SKM-1 (cell line): ENCODE measurements around the gene MRTFA.
"Not testable (repeated sequence)": the region's sequence is repeated elsewhere in the genome, so short reads cannot be mapped to it uniquely, and the experiment has no call there.

ENCODE experiments used
- DNase-seq: peaks from one replicate; lab custom pipeline; 2025; ENCODE audit not compliant: unreplicated experiment; lab: John Stamatoyannopoulos, UW

Gene MRTFA

DNA sequence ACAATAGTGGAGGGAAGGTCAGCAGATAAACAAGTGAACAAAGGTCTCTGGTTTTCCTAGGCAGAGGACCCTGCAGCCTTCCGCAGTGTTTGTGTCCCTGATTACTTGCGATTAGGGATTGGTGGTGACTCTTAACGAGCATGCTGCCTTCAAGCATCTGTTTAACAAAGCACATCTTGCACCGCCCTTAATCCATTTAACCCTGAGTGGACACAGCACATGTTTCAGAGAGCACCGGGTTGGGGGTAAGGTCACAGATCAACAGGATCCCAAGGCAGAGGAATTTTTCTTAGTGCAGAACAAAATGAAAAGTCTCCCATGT, 136.1 kb downstream of the MRTFA start:
- DNase-seq: not testable (repeated sequence)

DNA sequence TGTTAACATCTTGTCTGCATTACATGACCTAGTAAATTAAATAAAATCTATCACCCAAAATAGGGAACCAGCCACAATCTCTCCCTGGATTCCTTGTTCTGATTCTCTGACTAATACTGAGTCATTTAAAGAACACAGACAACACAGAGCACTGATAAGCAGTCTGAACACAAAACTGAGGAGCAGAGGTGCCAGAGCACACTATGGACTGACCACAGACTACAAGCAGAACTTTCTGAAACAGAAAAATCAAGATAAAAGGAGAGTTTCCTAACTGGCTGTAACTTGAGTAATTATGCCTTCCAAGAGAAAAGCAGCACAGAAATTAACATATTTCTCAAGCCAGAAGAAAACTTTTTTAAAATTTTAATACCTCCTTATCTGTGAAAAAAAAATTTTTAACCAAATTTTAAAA, 137.3 kb downstream of the MRTFA start:
- peak; percentile 23 for DNase-seq

DNA sequence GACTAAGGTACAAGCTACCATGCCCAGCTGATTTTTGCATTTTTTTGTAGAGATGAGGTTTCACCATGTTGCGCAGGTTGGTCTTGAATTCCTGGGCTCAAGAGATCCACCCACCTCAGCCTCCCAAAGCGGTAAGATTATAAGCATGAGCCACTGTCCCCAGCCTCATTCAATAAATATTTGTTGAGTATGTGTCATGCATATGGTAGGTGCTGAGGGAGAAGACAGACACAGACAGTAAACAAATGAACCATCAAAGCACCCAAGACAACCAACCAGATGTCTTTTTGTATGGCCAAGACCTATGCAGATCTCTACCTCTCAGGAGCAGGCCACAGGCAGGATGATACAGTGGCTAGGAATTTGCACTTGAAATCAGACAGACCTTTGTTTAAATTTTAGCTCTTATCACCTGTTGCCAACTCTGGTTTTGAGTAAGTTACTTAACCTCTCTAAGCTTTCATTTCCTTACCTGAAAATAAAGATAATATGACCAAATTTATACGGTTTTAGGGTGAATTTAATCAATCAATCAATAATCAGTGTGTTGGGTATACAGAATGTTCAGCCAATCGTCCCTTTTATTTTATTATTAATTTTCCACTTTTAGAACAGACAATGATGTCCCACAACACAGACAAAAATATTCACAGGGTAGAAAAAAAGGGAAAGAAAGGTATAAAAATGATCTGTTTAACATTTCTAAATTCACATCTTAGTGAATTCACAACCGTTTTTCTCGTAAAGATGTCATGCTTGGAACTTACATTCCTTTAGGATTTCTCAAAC, 137.9 kb downstream of the MRTFA start:
- no peak for DNase-seq

DNA sequence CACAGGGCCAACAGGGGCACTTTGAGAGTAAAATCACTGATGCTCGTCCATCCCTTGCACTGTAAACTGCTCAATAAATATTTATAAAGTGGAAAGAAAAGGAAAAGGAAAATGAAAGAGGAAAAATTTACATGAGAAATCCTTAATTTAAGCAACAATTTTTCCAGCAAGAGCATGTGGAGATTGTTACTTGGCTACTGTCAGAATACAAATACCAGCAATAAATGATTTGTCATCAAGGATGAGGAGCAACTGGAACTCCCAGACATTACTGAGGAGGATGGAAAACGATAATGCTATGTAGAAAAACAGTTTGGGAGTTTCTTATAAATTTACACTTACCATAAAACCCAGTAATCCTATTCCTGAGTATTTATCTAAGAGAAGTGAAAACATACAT, 143.1 kb downstream of the MRTFA start:
- DNase-seq: no peak

DNA sequence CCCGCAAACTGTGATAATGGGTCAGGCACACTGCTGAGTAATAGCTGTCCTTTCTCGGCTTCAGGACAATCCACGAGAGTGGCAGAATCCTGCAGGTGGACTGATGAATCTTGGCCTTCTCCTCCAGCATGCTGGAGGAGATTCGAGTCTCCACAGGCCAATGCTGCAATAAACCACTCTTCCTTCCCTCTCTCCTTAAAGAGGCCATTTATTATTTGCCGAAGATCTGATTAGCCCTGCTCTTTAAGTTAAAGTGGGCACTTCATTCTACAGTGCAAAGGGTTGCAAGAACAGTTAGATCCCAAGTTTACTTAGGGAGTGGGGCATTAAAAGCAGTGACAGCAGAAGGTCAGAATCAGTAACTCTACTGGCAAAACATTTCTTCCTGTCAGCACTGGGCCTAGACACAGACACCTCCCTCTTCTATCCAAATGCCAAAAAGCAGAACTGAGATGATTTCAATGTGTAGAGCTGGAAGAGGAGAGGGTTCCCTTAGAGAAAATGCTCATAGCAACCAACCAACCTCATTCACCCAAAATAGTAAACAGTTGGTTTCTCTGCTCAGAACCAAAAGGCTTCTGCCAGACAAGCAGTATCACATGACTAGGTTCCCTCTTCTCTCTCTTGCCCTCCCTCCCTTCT, 144.4 kb downstream of the MRTFA start:
- DNase-seq: peak; percentile 92

DNA sequence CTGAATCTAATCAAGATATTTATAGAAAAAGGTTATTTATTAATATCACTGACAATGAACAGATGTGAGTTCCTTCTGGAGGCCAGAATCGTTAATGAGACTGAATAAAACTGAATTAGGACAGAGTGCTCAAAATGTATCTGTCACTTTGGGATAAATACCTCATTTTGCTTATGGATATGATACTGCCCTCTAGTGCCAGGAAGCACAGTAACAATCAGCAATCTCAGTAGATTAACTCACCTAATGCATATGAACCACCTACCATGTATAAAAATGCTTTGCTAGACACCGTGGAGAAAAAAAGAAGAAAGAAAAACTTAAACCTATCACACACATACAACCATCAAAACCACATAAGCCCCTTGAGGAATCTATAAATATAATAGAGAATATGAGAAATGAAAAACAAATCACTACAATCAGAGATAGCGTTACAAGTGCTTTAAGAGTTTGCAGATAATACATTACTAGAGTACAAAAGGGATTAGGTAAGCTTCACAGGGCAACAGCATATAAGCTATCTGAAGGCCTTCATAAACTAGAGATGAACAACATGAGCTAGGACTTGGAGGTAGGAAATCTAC, 148.8 kb downstream of the MRTFA start:
- DNase-seq: no peak

DNA sequence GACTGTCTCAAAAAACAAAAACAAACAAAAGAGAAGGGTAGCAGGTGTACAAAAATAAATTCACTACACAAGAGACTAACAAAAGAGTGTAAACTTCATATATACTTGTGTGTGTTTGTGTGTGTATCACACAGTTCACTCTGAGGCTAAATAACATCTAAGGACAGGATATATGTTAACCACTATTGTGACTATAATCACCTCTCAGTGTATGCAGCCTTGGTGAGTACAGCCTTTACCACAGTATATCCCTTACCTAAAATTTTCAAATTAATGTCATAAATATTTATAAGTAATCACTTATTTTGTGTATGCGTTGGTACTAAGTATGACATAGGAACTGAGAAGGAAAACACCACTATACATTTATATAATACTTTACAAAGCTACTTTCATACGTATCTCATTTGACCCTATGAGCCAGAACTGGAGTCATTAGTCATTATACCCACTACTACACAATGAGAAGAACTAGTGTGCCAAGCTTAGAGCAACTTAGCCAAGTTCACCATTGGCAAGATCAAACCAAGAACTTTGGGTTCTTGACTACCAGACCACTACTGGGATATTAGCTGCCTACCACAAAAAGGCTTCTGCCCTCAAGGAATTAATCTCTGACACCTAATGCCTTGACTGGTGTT, 149.4 kb downstream of the MRTFA start:
- no peak for DNase-seq

DNA sequence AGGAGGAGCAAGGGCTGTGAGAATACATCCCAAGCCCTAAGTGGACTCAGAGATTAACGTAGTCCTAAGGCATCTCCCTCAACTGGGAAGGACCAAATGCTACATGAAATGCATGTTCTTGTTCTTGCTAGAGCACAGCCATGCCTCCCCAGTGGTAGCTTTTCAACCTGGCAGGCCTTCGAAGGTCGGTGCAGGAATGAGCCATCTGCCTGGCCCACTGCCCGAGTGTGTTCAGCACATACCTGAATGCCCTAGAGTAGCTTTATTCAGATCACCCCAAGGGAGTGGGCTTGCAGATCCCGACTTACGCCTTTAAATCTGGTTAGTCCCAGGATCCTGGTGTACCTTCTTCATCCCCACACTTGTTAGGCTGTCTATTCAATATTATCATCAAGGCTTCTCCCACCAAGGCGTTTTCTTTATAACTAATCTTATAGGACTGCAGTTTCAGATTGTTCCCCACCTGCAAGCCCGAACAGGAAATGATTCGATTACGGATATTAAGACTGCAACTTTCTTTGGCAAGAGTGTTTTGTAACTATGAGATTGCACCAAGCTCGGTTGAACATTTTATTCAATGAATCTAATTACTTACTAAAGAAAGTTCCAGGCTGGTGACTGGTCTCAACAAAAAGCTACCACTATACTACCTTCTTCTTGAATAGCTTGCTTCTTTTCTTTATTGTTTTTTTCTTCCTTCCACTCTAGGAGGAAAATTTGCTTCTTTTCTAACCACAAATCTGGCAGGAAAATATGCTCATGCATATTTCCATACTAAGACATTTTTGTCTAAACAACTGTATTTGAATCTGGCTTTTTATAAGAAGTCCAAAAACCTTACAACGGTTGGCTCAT, 150.5 kb downstream of the MRTFA start:
- no peak for DNase-seq

DNA sequence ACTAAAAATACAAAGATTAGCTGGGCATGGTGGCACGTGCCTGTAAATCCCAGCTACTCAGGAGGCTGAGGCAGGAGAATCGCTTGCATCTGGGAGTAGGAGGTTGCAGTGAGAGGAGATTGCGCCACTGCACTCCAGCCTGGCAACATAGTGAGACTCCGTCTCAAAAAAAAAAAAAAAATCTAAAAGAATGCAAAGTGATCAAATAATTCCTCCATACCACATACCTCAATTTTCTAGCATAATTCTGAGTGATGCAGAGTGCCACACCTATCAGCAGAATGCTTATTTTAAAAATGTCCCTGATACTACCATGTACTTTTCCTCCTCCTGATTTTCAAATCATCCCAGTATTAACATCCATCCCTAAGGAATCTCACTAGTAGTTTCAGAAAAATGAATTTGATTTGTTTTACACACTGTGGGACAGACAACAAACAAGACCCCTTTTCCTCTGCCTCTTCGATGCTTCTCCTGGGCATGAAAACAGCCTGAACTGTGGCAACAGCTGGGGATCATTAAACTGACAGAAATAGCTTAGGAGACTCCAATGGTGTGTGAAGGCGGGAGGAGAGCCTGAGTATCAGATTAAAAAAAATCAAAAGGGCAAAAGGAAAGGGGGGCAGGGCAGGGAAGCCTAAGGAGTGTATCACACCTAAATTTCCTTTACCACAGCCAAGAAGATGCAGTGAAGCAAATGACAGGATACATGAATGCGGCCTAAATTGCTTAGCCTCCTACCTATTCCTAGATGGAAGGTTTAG, 151.4 kb downstream of the MRTFA start:
- DNase-seq: no peak

DNA sequence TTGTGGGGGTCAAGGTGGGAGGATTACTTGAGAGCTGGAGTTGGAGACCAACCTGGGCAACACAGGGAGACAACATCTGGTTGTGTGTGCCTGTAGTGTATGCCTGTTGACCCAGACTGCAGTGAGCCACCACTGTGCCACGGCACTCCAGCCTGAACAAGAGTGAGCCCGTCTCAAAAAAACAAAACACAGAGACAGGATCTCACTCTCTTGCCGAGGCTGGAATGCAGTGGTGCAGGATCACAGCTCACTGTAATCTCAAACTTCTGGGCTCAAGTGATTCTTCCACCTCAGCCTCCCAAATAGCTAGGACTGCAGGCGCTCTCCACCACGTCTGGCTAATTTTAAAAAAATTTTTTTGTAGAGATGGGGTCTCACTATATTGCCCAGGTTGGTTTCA, 153.6 kb downstream of the MRTFA start:
- no peak for DNase-seq

DNA sequence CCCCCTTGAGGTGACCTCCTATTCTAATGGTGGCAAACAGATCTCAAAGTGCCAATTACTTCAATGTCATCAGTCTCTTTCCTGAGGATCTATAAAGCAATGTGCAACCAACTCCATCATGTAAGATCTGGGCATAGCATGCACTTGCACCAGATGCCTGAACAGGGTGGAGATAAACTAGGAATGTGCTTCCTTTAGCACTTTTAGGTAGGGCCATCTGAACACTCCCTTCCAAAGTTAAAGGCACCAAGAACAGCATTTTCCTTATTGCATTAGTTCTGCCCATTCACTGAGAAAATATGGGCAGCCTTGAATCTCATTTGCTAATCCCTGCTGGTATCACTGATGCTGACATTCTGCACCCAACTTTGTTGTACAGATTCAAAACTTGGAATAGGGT, 154.1 kb downstream of the MRTFA start:
- no peak for DNase-seq

DNA sequence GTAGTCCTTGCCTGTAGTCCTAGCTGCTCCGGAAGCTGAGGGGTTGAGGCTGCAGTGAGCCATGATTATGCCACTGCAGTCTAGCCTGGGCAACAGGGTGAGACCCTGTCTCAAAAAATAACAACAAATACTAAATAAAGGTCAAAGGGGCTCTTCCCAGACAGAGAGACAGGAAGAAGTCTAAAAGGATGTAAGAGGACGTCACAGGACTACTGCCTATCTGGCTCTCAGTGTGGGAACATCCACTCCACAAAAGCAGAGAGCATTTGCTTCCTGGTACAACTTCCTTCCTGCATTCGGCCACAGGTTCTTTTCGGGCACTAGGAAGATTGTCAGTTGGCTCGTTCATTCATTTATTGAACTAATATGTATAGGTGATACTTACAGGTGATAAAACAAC, 155.5 kb downstream of the MRTFA start:
- DNase-seq: no peak

DNA sequence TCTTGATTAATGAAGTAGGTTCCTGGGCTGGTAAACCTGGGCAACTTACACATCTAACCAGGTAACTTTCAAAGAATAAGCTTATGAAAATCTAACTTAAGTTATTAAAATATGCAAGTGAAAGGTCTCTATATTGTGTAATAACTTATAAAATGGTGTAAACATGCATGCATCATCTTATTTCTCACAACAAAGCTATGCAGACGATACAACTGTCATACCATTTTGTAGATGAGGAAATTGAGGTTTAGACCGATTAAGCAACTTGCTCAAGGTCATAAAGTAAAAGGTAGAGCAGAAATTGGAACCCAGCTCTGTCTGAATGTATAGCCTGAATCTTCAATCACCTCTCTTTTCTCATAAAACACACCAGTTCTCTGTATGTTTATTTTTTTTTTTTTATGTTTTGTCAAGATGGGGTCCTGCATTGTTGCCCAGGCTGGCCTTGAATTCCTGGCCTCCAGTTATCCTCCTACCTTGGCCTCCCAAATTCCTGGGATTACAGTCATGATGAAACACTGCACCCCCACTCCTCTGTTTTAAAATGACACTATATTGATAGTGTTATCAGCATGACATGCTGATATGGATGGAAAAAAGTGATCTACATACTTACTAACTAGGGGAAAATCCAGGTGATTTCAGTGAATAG, 156.5 kb downstream of the MRTFA start:
- DNase-seq: peak; percentile 36

DNA sequence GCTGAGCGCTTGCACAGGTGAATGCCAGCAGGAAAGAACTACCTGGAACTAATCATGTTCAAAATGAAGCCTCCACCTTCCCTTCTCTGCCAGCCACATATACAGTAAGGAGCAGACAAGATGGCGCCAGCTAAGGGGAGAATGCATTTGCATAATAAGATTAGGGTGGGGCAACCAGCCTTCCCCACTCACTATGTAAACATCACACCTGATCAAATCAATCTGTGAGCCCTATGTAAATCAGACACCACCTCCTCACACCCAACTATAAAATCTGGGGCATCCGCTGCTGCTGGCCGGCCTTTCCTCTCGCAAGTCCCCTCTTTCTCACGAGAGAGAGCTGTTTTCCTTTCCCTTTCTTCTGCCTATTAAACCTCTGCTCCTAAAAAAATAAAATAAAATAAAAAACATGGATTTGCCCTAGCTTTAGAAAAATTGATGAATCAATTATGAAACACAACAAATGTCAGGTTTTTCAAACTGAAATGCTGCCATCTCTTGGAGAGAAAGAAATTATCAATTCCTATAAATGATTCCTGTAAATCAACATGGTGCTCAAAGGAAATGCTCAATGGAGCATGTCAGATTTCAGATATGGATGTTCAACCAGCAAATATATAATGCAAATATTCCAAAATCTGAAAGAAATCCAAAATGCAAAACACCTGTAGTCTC, 157.3 kb downstream of the MRTFA start:
- no peak for DNase-seq

DNA sequence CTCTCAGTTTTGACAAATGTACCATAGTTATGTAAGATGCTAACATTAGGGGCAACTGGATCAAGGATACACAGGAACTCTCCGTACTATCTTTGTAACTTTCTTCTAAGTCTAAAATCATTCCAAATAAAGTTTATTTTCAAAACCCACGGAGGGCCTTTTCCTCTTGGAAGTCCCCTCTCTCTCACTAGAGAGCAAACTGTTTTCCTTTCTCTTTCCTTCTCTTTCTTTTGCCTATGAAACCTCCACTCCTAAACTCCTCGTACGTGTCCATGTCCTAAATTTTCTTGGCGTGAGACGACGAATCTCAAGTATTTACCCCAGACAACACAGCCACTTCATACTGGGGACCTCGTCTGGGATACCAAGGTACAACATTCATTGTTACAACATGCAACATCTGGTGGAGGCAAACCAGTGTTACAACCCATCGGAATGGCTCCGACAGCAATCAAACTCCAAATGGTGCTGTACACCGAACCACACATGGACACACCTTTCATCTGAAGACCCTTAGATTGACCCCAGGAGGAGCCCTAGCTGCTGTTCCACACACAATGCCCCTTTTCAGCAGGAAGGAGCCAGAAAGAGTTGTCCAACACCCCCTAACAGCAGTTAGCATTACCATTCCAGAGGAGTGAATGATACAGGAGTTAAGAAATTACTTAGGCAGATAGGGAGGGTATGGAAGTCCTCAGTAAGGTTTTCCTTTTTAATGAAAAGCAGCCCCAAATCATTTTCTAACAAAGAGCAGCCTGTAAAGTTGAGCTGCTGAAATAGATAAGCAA, 158.0 kb downstream of the MRTFA start:
- no peak for DNase-seq

DNA sequence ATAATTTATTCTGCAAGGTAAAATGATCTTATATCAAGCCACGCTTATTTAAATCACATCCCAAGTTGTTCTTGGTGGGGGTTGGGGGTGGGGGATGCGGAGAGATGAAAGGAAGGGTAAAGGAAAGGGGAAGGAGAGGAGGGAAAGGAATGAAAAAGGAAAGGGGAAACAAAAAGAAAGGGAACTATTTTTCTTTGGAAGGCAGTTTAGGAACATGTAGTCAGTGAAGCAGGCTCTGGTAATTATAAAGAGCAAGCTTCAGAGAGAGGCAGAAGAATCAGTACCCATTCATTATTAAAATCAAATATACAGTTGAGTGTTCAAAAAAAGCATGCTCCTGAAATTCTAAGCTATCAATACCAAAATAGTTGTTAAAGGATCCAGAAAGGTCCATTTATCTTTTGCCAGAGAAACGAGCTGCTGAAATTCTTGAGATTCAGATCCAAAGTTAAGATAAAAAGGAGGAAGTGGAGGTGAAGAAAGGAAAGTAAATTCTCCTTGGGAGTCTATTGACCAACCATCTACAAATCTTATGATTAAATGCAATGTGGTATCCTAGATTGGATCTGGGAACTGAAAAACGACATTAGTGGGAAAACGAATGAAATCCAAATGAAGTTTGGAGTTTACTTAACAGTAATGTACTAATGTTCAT, 158.7 kb downstream of the MRTFA start:
- no peak for DNase-seq

DNA sequence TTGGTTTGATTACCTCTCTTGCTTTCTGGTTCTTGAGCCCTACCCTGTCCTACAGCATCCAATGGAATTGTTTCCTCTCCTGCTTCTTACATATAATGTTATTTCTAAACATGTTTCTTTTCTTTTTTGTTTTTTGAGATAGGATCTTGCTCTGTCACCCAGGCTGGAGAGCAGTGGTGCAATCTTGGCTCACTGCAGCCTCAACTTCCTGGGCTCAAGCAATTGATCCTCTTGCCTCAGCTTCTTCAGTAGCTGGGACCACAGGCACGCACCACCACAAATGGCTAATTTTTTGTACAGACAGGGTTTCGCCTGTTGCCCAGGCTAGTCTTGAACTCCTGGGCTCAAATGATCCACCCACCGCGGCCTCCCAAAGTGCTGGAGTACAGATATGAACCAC, 160.2 kb downstream of the MRTFA start:
- no peak for DNase-seq

DNA sequence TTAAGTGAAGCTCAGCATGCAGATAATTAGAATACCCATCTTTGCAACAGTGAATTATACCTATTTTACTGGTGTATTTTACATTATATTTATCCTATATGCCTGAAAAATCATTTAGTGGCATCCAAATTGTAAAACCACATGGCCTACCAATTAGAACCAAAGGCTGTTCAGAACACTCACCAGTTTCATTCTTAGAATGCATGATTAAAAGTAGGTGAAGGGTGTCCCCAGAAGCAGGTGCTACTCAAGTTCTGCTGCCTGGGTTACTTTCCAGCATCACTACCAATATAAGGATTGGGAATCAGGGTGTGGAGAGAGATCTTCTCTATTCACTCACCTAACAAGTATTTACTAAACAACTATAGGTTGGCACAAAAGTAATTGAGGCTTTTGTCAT, 162.8 kb downstream of the MRTFA start:
- DNase-seq: no peak
